HEK293T (cell line): ENCODE results near the gene TMEM243.

Experiments
- CTCF ChIA-PET: fragments of 350-600 bp; formaldehyde crosslinking; extraction: SDS; loops from one replicate; lab custom pipeline; 2021; ENCODE audit warnings: antibody characterized with exemption, inconsistent platforms; lab: Yijun Ruan, JAX
- POLR2A ChIA-PET: fragments of 350-600 bp; formaldehyde crosslinking; extraction: SDS; loops from one replicate; lab custom pipeline; 2020; ENCODE audit warnings: antibody characterized with exemption, inconsistent platforms; lab: Yijun Ruan, JAX
- DNase-seq: peaks from one replicate; pipeline ENCODE4 v3.0.0; 2012; ENCODE audit warnings: mixed read lengths; ENCODE audit errors: extremely low spot score
- ARNT ChIP-seq: fragments of 450-650 bp; IDR thresholded peaks from 2 replicates; pipeline ENCODE4 v1.6.1; 2017; ENCODE audit warnings: mild to moderate bottlenecking
- BHLHE40 ChIP-seq: fragments of 450-650 bp; IDR thresholded peaks from 2 replicates; pipeline ENCODE4 v1.6.1; 2016; ENCODE audit warnings: mild to moderate bottlenecking, moderate library complexity, borderline replicate concordance
- CTBP1 ChIP-seq: fragments of 450-650 bp; IDR thresholded peaks from 2 replicates; pipeline ENCODE4 v1.6.1; 2016; ENCODE audit warnings: borderline replicate concordance
- ELF4 ChIP-seq: fragments of 450-650 bp; IDR thresholded peaks from 2 replicates; pipeline ENCODE4 v1.6.1; 2017; ENCODE audit warnings: antibody characterized with exemption
- FOXA1 ChIP-seq: fragments of 450-650 bp; IDR thresholded peaks from 2 replicates; pipeline ENCODE4 v1.6.1; 2016; ENCODE audit warnings: mild to moderate bottlenecking
- FOXK2 ChIP-seq: fragments of 450-650 bp; IDR thresholded peaks from 2 replicates; pipeline ENCODE4 v1.6.1; 2016; ENCODE audit warnings: mild to moderate bottlenecking
- FOXM1 ChIP-seq: fragments of 450-650 bp; IDR thresholded peaks from 2 replicates; pipeline ENCODE4 v1.6.1; 2017; ENCODE audit warnings: mild to moderate bottlenecking, borderline replicate concordance
- HDGF ChIP-seq: fragments of 450-650 bp; IDR thresholded peaks from 2 replicates; pipeline ENCODE4 v1.6.1; 2017; ENCODE audit warnings: antibody characterized with exemption, borderline replicate concordance
- L3MBTL2 ChIP-seq: fragments of 450-650 bp; conservative IDR thresholded peaks from 2 replicates; pipeline ENCODE4 v1.6.1; 2016; ENCODE audit warnings: mild to moderate bottlenecking
- LEF1 ChIP-seq: fragments of 450-650 bp; IDR thresholded peaks from 2 replicates; pipeline ENCODE4 v1.6.1; 2017; ENCODE audit warnings: mild to moderate bottlenecking, borderline replicate concordance
- NFRKB ChIP-seq: fragments of 450-650 bp; IDR thresholded peaks from 2 replicates; pipeline ENCODE4 v1.6.1; 2016; ENCODE audit warnings: mild to moderate bottlenecking, moderate library complexity
- PKNOX1 ChIP-seq: fragments of 450-650 bp; IDR thresholded peaks from 2 replicates; pipeline ENCODE4 v1.6.1; 2016
- SP1 ChIP-seq: fragments of 450-650 bp; IDR thresholded peaks from 2 replicates; pipeline ENCODE4 v1.6.1; 2017
- SUZ12 ChIP-seq: fragments of 450-650 bp; IDR thresholded peaks from 2 replicates; pipeline ENCODE4 v1.6.1; 2016; ENCODE audit warnings: mild to moderate bottlenecking
- TARDBP ChIP-seq: fragments of 450-650 bp; IDR thresholded peaks from 2 replicates; pipeline ENCODE4 v1.6.1; 2016
- ZNF384 ChIP-seq: fragments of 450-650 bp; IDR thresholded peaks from 2 replicates; pipeline ENCODE4 v1.6.1; 2016

The TMEM243 gene

DNA sequence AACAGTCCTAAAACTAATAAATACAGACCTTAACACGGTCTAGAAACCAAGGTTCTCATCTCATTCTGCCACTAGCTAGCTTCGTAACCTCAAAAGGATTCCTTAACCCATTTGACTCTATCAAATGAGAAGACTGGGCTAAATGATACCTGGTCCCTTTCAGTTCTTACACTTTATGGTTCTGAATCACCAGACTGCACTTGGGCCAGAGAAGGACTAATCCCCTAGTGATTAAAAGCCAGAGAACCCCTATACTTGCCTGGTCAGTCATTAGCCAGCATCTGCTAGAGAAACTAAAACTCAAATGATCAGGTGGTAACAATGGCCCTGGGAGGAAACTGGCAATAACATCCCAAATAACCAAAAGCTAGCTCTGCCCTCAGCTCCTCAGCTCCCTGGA, 16.8 kb downstream of the TMEM243 start:
- TF ChIP-seq FOXA1 = no peak
- no peak for TF ChIP-seq ZNF384
- no peak for TF ChIP-seq CTBP1
- no peak for TF ChIP-seq ARNT
- no peak for TF ChIP-seq FOXK2
- no peak for TF ChIP-seq FOXM1
- no peak for TF ChIP-seq HDGF
- TF ChIP-seq SUZ12 = no peak
- TF ChIP-seq PKNOX1 = no peak
- no peak for TF ChIP-seq BHLHE40
- TF ChIP-seq ELF4 = no peak
- TF ChIP-seq L3MBTL2 = no peak; the same call in 1 of the 2 replicates
- no peak for TF ChIP-seq SP1
- TF ChIP-seq NFRKB = no peak
- TF ChIP-seq LEF1 = no peak
- TF ChIP-seq TARDBP = no peak
- DNase-seq = no peak
- ChIA-PET POLR2A (interaction anchor here (1.2 kb wide), 1 partner anchor 18 kb away, joined by 3 read pairs; no protein-coding TSS in a partner anchor), CTCF (no interaction called here)

DNA sequence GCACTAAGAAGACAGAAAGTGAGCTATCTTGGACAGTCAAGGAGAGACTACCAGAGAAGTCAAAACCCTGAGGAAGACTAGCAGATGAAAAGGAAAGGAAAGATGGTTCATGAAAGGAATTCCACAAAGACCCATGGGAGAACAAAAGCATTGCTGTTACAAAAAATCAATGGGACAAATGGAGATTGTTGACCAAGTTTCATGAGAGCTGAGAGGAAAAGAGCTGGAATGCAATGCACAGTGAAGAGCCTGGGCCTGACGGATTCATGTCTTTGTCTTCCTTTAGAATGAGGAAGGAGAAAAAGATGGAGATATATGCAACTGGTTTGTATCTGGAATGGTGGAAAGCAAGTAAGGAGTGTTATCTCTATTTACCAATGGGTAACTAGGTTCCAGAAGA, 17.3 kb downstream of the TMEM243 start:
- ChIA-PET POLR2A (interaction anchor here (1.2 kb wide), 1 partner anchor 18 kb away, joined by 3 read pairs; no protein-coding TSS in a partner anchor), CTCF (interaction anchor here (0.7 kb wide), 1 partner anchor 214 kb away, joined by 3 read pairs; no protein-coding TSS in a partner anchor)
- no peak for TF ChIP-seq L3MBTL2
- TF ChIP-seq FOXA1 = no peak
- DNase-seq = no peak

- ChIA-PET POLR2A (interaction anchor here (1.6 kb wide), 1 partner anchor 19 kb away, joined by 4 read pairs; the partner anchor contains the start of gene TMEM243), CTCF (no interaction called here)
- TF ChIP-seq PKNOX1 (no peak), SUZ12 (no peak), FOXA1 (no peak), ELF4 (no peak), CTBP1 (no peak), FOXK2 (no peak), LEF1 (no peak), HDGF (no peak), TARDBP (no peak)
- no peak for DNase-seq
Observed at GRCh38 chr7:87199700-87200450, 19.7 kb downstream of the TMEM243 start.

DNA sequence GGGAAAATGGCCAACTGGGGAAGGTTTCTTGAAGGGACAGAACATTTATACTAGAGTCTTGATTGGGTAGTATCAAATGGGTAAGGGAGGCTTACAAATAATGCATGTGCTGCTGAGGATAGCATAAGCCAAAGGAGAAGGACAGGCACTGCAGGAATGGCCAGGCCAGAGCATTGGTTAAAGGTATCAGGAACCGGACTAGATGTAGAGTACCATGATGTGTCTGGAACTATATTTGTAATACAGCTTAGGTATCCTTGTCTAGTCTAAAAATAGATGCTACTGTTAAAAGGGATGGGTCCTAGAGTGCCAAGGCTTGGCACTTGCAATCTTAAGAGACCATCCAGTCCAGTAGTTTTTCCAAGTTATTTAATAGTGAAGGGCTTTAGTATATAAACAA, 20.3 kb downstream of the TMEM243 start:
- ChIA-PET POLR2A (interaction anchor here (1.3 to 1.6 kb wide), 2 partner anchors 20 to 47 kb away, joined by 4 to 5 read pairs; partner anchors contain the start of genes DMTF1 and TMEM243), CTCF (no interaction called here)
- TF ChIP-seq FOXM1 (no peak), PKNOX1 (no peak), SUZ12 (no peak), ELF4 (no peak), BHLHE40 (no peak), LEF1 (no peak), TARDBP (no peak), L3MBTL2 (no peak)
- no peak for DNase-seq

- no peak for DNase-seq
- CTCF ChIA-PET = no interaction called here
- no peak for TF ChIP-seq TARDBP
- TF ChIP-seq FOXM1 = no peak
- no peak for TF ChIP-seq ELF4
- no peak for TF ChIP-seq CTBP1
- no peak for TF ChIP-seq FOXK2
- TF ChIP-seq NFRKB = no peak
- TF ChIP-seq BHLHE40 = no peak
- TF ChIP-seq SP1 = no peak
- no peak for TF ChIP-seq ZNF384
- no peak for TF ChIP-seq SUZ12
- no peak for TF ChIP-seq HDGF
- TF ChIP-seq LEF1 = no peak
- no peak for TF ChIP-seq ARNT
- TF ChIP-seq L3MBTL2 = no peak
- TF ChIP-seq PKNOX1 = no peak
- no peak for TF ChIP-seq FOXA1
- POLR2A ChIA-PET = no interaction called here
Observed at GRCh38 chr7:87193912-87194311, 25.6 kb downstream of the TMEM243 start.
